ENCODE results near the gene RNF130. TPM values are rescaled to one million over a fixed set of nuclear protein-coding genes. Genes with fewer than 3 reads are reported as not detected.
"Not testable (repeated sequence)": the region's sequence is repeated elsewhere in the genome, so short reads cannot be mapped to it uniquely, and the experiment has no call there.

The RNF130 gene
- total RNA-seq, 1 donor from 2014 or later = 183 TPM

DNA sequence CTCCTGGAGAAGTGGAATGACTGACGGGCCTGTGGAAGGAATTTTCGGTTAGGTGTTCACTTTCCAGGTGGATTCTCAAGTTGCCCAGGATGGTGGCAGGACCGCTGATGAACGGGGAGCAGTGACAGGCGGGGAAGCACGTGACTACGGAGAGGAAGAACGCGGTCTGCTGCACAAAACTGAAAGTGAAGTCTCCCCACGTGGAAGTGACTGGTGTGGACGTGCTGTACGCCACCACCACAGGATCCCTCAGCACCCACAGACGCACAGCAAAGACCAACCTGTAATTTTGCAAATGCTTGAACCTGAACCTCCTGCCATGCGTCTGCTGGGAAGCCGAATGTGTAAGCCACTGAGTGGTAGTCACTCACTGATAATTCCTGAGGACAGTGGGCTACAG, 51.4 kb downstream of the RNF130 start:
- H2AFZ ChIP-seq (replicated peaks) = no peak overlapping the region
- Mint-ChIP-seq H3K4me1 (peaks cover 3% of the 10 kb centered on the region), H3K36me3 (peaks cover 91% of the 10 kb centered on the region), H3K4me3 (peak overlapping the region; percentile 64), H3K27ac (no peak overlapping the region), H3K9me3 (peaks cover 56% of the 10 kb centered on the region), H3K27me3 (ENCODE audit: insufficient read depth, low read depth) (peaks cover 4% of the 10 kb centered on the region)
- peaks cover 12% of the 10 kb centered on the region for H3K36me3 ChIP-seq
- no peaks in the 10 kb centered on the region for H3K9me3 ChIP-seq (ENCODE audit: low read depth)
- no peak overlapping the region for H3K27ac ChIP-seq
- H3K27me3 ChIP-seq = no peaks in the 10 kb centered on the region
- no peak for DNase-seq (ENCODE audit: low spot score)
- no peaks in the 10 kb centered on the region for H3F3A ChIP-seq (ENCODE audit: low read depth)
- H3K4me3 ChIP-seq = no peak overlapping the region
- peaks cover 95% of the 10 kb centered on the region for H3K79me2 ChIP-seq (ENCODE audit: low read depth)
- H3K9ac ChIP-seq = no peak overlapping the region
- H4K20me1 ChIP-seq (ENCODE audit: low read depth) = peaks cover 44% of the 10 kb centered on the region
- H3K4me2 ChIP-seq = no peak overlapping the region
- no peaks in the 10 kb centered on the region for H3K4me1 ChIP-seq
- TF ChIP-seq, protein P1, sequence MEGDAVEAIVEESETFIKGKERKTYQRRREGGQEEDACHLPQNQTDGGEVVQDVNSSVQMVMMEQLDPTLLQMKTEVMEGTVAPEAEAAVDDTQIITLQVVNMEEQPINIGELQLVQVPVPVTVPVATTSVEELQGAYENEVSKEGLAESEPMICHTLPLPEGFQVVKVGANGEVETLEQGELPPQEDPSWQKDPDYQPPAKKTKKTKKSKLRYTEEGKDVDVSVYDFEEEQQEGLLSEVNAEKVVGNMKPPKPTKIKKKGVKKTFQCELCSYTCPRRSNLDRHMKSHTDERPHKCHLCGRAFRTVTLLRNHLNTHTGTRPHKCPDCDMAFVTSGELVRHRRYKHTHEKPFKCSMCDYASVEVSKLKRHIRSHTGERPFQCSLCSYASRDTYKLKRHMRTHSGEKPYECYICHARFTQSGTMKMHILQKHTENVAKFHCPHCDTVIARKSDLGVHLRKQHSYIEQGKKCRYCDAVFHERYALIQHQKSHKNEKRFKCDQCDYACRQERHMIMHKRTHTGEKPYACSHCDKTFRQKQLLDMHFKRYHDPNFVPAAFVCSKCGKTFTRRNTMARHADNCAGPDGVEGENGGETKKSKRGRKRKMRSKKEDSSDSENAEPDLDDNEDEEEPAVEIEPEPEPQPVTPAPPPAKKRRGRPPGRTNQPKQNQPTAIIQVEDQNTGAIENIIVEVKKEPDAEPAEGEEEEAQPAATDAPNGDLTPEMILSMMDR (IDR thresholded peaks at IDR 0.05) = no peak
- TF ChIP-seq EZH2 (IDR thresholded peaks at IDR 0.05) = no peak

DNA sequence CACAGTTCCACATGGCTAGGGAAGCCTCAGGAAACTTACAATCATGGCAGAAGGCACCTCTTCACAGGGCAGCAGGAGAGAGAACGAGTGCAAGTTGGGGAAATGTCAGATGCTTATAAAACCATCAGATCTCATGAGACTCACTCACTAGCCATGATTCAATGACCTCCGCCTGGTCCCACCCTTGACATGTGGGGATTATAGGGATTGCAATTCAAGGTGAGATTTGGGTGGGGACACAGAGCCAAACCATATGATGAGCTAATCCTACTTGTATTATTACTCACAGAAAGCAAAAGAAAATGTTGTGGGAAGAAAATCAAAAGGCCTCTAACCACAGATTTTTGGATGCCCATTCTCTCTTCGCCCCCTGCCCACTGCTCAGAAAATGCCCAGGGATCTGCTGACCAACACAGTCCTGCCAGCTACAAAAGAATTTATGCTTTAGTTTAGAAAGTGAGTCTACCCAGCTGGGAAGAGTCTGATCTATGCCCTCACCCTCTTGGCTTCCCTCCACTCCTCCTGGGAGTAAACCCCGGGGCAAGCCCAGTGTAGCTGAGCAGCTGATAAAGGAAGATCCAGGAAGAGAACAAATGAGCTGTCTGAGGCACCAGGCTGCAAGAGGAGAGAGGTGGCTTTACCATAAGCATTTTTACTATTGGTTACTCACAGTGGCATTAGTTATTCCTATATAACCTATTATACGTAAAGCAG, 53.1 kb downstream of the RNF130 start:
- Histone ChIP-seq H3K79me2 (ENCODE audit: low read depth) (peaks cover 95% of the 10 kb centered on the region), H3K4me2 (no peak overlapping the region), H3K9ac (no peak overlapping the region), H3K9me3 (ENCODE audit: low read depth) (no peaks in the 10 kb centered on the region), H3K27ac (no peak overlapping the region), H3K27me3 (no peaks in the 10 kb centered on the region), H3F3A (ENCODE audit: low read depth) (no peaks in the 10 kb centered on the region), H3K36me3 (peaks cover 12% of the 10 kb centered on the region), H3K4me3 (no peak overlapping the region), H3K4me1 (no peaks in the 10 kb centered on the region), H4K20me1 (ENCODE audit: low read depth) (peaks cover 44% of the 10 kb centered on the region), H2AFZ (replicated peaks) (no peak overlapping the region)
- TF ChIP-seq, protein P1 (IDR thresholded peaks at IDR 0.05) = no peak
- TF ChIP-seq EZH2phosphoT487 (IDR thresholded peaks at IDR 0.05) (no peak), EZH2 (IDR thresholded peaks at IDR 0.05) (no peak)
- Mint-ChIP-seq H3K4me3 (no peak overlapping the region), H3K4me1 (peaks cover 3% of the 10 kb centered on the region), H3K27ac (no peak overlapping the region), H3K9me3 (peaks cover 42% of the 10 kb centered on the region), H3K27me3 (ENCODE audit: insufficient read depth, low read depth) (peaks cover 4% of the 10 kb centered on the region), H3K36me3 (peaks cover 76% of the 10 kb centered on the region)
- no peak for DNase-seq (ENCODE audit: low spot score)

DNA sequence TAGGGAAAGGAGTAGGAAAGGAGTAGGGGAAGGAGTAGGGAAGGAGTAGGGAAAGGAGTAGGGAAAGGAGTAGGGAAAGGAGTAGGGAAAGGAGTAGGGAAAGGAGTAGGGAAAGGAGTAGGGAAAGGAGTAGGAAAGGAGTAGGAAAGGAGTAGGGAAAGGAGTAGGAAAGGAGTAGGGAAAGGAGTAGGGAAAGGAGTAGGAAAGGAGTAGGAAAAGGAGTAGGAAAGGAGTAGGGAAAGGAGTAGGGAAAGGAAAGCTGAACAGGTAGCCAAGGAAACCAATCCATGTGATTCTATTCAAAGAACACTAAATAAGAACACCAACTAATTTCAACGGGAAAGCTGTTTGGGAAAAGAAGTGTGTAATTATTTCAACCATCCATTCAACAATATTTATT, 56.0 kb downstream of the RNF130 start:
- H2AFZ ChIP-seq (replicated peaks); DNase-seq (ENCODE audit: low spot score); H3K4me1 ChIP-seq; H3K27ac Mint-ChIP-seq; H3K4me3 ChIP-seq; H3K4me3 Mint-ChIP-seq; H3K9ac ChIP-seq; H3K4me2 ChIP-seq; H3K27ac ChIP-seq; H3K4me1 Mint-ChIP-seq; H3K27me3 Mint-ChIP-seq (ENCODE audit: insufficient read depth, low read depth); H3F3A ChIP-seq (ENCODE audit: low read depth); H3K27me3 ChIP-seq; H3K9me3 ChIP-seq (ENCODE audit: low read depth): not testable (repeated sequence)
- Histone ChIP-seq H3K36me3 (peaks cover 17% of the 10 kb centered on the region), H3K79me2 (ENCODE audit: low read depth) (peaks cover 90% of the 10 kb centered on the region), H4K20me1 (ENCODE audit: low read depth) (peaks cover 51% of the 10 kb centered on the region)
- Mint-ChIP-seq H3K9me3 (peaks cover 20% of the 10 kb centered on the region), H3K36me3 (peaks cover 62% of the 10 kb centered on the region)

DNA sequence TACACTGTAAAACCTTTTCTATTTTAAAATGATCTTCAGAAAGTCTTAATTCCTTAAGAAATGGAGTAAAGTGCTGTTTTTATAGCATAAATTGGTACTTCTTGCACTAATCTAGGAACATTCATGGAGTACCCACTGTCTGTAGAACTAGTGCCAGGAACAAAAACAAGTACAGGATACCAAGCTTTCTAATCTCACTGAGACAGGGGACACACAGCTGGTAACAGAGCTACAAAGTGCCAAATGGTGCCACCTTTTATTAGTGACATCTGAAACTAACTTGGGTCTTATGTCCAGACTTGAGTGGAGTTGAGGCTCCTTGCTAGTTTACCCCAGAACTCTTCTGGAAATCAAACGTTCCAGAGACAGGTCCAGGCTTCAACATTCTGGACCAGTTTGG, 57.9 kb downstream of the RNF130 start:
- peaks cover 5% of the 10 kb centered on the region for H3K9me3 Mint-ChIP-seq
- TF ChIP-seq EZH2 (IDR thresholded peaks at IDR 0.05) = no peak
- TF ChIP-seq, protein P1 (IDR thresholded peaks at IDR 0.05) = no peak
- no peak for TF ChIP-seq EZH2phosphoT487 (IDR thresholded peaks at IDR 0.05)
- Histone ChIP-seq H3K4me2 (no peak overlapping the region), H3K9me3 (ENCODE audit: low read depth) (no peaks in the 10 kb centered on the region), H3K27ac (no peak overlapping the region), H3K4me1 (peaks cover 7% of the 10 kb centered on the region), H3K36me3 (peaks cover 13% of the 10 kb centered on the region), H3K9ac (no peak overlapping the region), H3K4me3 (no peak overlapping the region), H3F3A (ENCODE audit: low read depth) (peaks cover 22% of the 10 kb centered on the region), H3K79me2 (ENCODE audit: low read depth) (peaks cover 91% of the 10 kb centered on the region), H2AFZ (replicated peaks) (no peak overlapping the region), H3K27me3 (no peaks in the 10 kb centered on the region), H4K20me1 (ENCODE audit: low read depth) (peaks cover 69% of the 10 kb centered on the region)
- no peak overlapping the region for H3K27ac Mint-ChIP-seq
- no peak overlapping the region for H3K4me3 Mint-ChIP-seq
- H3K27me3 Mint-ChIP-seq (ENCODE audit: insufficient read depth, low read depth) = peaks cover 2% of the 10 kb centered on the region
- no peak for DNase-seq (ENCODE audit: low spot score)
- H3K36me3 Mint-ChIP-seq = peaks cover 55% of the 10 kb centered on the region
- H3K4me1 Mint-ChIP-seq = peaks cover 3% of the 10 kb centered on the region
